GM21423 (cell line): ENCODE results near the gene PRPF40B.
A peak's percentile ranks its signal among the peaks of the same experiment; 100 is the strongest.

Experiments used
- ATAC-seq: cut with Tn5 transposase; IDR thresholded peaks from one replicate; pipeline ENCODE4 v1.9.1; 2021; ENCODE audit warnings: mild to moderate bottlenecking, moderate library complexity; ENCODE audit not compliant: unreplicated experiment

PRPF40B gene

GRCh38 chr12:49635036-49635435 lies 11.7 kb downstream of the PRPF40B start:
- ATAC-seq = no peak

DNA sequence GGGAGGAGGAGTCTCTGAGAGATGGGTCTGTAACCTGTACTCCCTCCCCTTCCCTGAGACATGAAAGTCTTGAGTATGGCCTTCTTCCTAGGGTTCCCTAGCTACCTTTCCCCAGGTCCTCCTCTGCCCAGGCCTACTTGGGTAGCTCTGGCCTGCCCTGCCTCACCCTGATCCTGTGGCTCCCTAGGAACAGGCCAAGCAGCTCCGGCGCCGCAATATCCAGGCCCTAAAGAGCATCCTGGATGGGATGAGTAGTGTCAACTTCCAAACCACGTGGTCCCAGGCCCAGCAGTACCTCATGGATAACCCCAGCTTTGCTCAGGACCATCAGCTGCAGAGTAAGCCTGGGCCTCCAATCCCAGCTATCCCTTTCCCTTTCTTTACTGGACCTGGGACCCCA lies 12.3 kb downstream of the PRPF40B start:
- no peak for ATAC-seq

DNA sequence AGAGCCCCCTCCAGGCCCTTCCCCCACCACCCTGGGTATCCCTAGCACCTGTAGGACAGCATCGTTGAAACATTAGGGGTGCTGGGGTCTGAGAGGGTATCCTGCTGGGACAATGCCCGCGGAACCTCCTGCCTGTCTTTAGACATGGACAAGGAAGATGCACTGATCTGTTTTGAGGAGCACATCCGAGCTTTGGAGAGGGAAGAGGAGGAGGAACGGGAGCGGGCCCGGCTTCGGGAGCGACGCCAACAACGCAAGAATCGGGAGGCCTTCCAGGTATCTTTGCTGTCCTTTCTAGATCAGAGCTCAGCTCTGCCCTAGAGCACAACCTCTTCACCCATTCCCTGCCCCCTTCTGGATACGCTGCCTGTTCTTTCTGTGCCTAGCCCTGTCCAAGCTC lies 13.2 kb downstream of the PRPF40B start:
- no peak for ATAC-seq

DNA sequence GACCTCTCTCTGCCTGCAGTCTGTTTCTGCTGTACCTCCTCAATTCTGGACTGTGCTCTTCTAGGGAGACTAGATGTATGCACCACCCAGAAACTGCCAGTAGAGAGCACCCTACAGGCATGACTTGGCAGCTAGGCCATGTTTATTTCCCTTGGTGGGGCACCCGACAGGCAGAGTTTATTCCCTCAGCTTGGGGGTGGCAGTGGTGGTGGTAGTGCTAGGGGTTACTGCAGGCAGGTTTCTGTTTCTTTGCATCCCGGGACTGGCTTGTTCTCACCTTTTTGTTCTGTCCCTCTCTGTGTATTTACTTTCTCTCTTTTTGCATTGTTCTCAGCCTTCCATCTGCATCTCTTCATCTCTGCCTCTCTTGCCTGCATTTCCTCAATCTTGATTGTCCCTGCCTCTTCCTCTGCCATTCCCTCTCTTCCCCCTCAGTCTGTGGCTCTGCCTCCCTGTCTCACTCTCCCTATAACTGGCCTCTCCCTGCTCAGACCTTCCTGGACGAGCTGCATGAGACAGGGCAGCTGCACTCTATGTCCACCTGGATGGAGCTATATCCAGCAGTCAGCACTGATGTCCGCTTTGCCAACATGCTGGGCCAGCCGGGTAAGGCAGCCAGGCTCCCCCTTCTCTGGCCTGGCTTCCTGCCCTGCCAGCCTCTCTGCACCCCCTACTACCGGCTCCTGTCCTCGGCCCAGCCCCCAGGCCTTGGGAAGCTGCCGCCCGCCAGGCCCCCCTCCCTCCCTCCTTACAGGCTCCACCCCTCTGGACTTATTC lies 13.8 kb downstream of the PRPF40B start:
- peak; percentile 58 for ATAC-seq

GRCh38 chr12:49641748-49642369 lies 18.5 kb downstream of the PRPF40B start:
- ATAC-seq = no peak

DNA sequence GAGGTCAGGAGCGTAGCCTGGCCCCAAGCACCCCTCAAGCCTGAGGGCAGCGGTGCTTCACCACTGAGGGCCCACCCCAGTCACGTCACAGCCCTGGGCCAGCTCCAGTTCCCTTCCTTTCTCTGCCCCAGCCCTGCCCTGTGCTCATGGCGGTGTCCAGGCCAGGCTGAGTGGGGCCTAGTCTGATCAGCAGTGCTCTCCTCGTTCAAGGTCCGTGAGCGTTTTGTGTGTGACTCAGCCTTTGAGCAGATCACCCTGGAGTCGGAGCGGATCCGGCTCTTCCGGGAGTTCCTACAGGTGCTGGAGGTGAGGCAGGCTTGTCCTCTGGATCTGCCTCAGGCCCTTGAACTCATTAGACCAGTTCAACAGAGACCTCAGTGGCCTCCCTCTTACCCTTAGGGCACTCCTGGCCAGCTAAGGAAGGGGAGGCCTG lies 19.0 kb downstream of the PRPF40B start:
- ATAC-seq = no peak

DNA sequence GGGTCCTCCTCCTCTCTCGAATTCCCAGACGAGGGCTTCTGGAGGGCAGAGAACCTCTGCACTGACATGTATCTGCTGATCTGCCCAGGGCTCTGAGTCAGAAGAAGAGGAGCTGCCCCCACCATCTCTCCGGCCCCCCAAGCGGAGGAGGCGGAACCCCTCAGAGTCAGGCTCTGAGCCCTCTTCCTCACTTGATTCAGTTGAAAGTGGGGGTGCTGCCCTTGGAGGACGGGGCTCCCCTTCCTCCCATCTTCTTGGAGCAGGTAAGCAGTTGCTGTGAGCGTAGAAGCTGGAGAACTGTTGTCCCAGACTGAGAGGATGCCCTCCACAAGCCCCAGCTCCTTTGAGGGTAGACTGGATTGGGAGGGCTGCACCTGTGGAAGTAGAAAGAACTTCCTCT lies 19.8 kb downstream of the PRPF40B start:
- no peak for ATAC-seq

- ATAC-seq = no peak
Measured at GRCh38 chr12:49643961-49644619, 20.7 kb downstream of the PRPF40B start.

DNA sequence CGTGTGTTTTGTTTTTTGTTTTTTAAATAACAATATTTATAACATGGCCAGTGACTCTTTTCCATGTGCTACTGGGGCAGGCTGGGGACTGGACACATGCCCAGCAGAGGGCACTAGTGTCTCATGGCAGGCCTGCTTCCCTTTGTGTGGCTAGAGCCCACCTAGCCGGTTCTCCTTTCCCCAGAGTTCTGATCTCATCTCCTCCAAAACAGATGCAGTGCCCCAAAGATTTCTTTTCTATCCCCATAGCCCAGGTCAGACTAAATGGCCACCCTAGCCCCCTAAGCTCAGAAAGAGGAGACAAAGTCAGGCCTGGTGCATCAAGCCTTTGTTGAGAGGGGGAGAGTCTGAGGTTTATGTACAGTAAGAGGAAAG lies 21.2 kb downstream of the PRPF40B start:
- ATAC-seq = no peak

GRCh38 chr12:49645146-49646039 lies 22.0 kb downstream of the PRPF40B start:
- ATAC-seq = no peak

GRCh38 chr12:49646331-49646830 lies 23.0 kb downstream of the PRPF40B start:
- no peak for ATAC-seq

GRCh38 chr12:49646871-49647654 lies 23.7 kb downstream of the PRPF40B start:
- no peak for ATAC-seq

DNA sequence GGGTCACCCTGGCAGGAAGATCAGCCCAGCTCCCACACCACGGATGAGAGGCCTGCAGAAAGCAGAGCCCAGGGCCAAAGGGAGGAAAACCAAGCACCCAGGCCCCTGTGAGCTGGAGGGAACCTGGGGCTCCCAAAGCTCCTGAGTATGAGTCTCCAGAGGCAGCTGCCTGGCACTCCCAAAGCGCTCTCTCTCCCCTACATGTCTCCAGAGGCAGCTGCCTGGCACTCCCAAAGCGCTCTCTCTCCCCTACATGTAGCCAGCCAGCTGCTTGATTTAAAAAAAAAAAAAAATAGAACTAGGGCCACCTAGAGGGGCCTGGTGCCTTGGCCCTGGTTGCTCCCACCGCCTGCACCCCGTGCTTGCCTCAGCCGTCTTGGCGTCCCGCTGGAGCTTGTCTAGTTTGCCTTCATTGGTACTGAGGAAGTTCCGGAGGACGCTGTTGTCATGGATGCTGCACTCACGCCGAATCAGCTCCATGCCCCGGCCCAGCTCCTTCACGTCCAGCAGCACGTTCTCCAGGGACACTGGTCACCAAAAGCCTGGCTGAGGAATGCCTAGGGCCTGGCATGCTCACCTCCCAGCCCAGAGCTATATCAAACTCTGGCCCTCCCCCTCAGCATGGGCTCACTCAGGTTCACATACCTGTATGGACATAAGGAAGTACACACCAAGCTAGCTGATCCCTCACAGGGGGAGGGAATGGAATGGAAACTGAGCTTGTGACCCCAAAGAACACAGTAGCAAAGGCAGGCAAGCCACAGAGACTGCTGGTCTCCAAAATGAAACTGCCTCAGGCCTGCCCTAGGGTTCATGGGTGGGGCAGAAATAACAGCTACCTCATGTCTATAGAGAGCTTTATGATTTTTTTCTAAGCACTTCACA lies 24.7 kb downstream of the PRPF40B start:
- no peak for ATAC-seq

GRCh38 chr12:49648712-49649003 lies 25.3 kb downstream of the PRPF40B start:
- no peak for ATAC-seq

GRCh38 chr12:49649445-49649844 lies 26.1 kb downstream of the PRPF40B start:
- no peak for ATAC-seq

DNA sequence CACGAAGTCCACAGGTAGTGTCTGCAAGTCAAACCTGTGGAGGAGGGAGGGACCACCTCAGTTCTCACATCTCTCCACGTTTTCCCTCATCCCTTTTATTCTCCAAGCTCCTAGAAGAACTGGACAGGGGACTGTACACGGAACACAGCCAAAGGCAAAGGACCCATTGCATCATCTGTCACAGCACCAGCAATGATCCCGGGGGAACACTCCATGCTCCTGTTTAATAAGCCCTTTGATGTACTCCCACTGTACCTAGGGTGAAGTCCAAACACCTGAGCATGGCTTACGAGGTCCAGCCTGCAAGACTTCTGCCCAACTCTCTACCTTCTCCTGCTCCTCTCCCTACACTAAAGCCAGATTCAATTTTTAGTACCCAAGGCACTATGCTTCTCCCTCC lies 26.5 kb downstream of the PRPF40B start:
- no peak for ATAC-seq

DNA sequence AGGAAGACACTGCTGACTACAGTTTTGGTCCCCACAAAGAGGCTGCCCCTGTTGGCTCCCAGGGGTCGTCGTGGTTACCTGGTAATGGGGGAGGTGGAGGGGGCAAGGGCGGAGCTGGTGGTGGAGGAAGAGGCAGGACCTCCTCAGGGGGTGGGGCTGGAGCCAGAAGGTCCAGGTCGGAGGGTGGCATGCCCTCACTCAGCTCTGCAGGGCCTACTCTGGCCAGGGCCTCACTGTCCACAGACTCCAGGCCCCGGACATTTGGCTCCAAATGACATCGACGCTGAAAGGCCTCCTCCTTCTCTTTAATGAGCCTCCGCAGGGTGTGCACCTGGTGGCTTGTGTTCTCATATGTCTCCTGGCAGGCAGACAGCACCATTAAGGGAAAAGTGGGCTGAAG lies 28.5 kb downstream of the PRPF40B start:
- ATAC-seq = no peak

GRCh38 chr12:49652921-49653520 lies 29.7 kb downstream of the PRPF40B start:
- no peak for ATAC-seq

DNA sequence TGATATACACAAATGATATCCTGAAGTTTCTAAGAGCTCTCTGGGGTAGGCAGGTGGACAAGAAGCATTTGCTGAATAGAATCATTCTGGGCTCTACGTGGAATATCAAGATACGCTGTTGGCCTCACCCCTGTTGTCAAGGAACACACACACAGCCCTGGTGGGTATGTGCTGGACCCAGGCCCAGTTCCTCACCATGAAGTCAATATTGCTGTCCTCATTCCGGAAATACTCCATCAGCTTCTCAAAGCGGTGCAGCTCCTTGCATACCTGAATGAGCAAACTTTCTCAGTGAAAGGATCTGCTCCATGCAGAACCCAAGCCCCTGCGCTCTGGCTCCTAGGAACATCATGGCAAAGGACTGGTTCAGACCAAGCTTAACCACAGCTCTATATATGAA lies 31.4 kb downstream of the PRPF40B start:
- ATAC-seq = no peak
